Measurements from ENCODE around the gene ZIC1.

ZIC1 gene

DNA sequence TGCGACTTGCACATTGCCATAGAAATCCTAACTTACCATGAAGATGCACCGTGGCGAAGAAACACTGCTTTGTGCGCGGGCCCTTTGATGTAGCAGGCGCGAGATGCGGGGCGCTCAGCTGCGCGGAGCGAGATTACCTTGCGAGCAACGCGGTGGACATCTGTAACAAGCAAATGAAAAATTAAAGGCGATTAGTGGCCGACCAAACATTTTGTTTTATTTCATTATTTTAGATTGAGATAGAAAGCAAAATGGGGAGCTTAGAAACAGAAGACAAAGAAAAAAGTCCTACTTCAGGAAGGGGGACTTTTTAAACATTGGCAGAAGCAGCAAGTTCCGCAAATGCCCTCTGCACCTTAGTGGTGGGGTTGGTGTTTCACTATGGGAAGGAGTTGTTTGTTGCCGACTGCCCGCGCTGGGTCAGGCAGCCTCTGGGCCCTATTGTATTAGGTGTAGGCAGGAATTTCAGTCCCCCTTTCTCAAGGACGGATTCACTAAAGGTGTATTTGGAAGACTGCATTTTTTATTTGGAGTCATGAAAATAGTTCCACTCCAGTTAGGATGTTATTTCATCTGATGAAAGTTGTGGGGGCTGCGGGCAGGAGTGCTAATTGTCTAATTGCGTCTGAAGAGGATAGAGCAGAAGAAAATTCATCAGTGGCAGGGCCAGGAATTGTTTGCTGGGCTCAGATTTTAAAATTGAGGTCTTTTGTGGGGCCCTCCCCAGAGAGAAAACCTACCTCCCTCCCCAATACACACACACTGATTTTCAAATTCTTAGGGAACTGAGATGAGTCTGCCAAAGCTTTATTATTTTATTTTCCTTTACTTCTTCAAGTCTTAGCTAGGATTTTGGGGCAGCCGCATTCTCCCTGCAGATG lies 20.2 kb upstream of the ZIC1 start:
- TF ChIP-seq, protein P1, sequence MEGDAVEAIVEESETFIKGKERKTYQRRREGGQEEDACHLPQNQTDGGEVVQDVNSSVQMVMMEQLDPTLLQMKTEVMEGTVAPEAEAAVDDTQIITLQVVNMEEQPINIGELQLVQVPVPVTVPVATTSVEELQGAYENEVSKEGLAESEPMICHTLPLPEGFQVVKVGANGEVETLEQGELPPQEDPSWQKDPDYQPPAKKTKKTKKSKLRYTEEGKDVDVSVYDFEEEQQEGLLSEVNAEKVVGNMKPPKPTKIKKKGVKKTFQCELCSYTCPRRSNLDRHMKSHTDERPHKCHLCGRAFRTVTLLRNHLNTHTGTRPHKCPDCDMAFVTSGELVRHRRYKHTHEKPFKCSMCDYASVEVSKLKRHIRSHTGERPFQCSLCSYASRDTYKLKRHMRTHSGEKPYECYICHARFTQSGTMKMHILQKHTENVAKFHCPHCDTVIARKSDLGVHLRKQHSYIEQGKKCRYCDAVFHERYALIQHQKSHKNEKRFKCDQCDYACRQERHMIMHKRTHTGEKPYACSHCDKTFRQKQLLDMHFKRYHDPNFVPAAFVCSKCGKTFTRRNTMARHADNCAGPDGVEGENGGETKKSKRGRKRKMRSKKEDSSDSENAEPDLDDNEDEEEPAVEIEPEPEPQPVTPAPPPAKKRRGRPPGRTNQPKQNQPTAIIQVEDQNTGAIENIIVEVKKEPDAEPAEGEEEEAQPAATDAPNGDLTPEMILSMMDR (IDR thresholded peaks at IDR 0.05): no peak

DNA sequence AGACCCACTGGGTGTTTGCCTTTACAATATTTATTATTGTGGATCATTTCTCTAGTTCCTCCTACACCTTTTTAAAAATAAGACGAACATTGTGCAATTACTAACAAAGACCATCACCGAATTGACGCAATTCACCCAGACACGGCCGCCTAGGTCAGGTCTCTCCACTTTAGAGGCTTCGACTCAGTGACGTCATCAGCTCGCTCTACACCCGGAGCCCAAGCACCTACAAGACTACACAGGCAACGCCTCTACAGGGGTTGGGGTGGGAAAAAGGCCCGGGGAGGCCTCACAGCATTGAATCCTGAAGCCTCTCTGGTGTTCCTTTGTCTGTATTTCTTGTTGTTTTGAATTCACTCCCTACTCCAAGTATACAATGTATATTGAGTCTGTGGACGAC lies 19.4 kb upstream of the ZIC1 start:
- TF ChIP-seq, protein P1 (IDR thresholded peaks at IDR 0.05): no peak

DNA sequence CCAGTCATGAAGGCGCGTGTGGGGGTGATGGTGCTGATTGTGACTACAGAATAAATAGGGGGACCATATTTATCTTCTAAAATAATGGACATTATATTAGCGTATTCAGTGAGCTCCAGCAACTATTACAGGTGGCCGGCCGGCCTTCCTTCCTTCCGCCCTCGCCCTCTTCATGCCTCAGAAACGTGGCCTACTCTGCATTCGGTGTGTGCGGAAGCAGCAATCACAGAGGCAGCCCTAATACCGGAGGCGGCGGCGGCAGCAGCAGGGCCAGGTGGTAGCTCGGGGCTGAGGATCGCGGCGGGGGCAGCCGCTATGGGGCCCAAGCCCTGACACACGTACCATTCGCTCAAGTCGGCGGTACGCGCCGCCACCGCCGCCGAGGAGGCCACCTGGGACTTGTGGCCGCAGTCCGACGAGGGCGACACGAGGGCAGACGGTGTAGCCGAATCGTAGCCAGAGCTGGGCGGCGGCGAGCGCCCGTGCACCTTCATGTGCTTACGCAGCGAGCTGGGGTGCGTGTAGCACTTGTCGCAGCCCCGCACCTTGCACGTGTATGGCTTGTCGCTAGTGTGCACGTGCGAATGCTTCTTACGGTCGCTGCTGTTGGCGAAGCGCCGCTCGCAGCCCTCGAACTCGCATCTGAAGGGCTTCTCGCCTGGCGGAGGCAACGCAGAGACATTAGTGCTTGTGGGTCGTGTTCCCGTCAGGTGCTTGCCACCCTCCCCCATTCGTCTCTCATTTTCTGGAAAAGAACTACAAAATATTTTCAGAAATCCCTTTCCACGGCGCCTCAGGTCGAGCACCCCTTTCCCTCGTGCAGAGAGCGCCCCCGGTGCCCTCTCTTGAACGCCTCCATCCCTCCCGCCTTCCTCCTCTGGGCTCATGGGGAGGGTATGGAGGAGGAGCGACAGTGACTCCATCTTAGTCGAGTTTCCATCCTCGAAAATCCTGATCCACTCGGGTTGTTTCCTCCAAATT lies 18.3 kb upstream of the ZIC1 start:
- TF ChIP-seq, protein P1 (IDR thresholded peaks at IDR 0.05): no peak

DNA sequence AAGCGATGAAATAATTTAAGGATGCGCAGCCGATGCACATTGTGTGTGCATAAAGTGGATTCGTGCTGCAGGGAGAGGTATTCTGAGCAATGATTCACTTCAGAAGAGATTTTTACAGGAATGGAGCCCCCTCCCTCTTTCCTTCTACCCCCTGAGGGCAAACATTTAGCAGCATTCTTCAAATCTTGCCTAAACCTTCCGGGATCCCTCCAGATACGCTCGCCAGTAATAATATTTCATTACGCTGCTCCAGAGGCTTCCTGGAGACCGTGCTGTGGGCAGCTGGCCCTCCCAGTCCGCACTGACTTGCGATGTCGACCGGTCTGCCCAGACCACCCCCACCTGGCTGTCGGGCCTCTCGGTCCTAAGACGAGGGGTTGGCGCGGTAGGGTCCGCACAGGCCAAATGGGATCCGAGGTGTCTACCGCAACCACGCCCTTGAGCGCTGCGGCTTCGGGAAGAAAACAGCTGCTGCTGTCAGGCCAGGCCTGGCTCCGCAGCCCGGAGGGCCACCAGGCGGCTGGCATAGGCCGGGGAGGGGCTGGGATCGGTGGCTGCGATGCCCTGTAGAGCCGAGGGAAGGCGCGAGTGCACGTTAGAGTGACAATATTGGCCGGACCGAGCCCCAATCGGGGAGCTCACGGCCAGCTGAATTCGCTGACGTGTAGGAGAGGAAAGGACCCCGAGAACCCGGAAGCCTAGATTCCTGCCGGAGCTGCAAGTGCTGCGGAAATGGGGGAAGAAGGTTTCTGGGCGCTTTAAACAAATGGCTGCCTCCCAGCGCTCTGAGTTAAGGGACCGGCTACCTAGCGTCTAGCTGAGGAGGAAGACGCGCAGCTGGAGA lies 17.2 kb upstream of the ZIC1 start:
- TF ChIP-seq, protein P1 (IDR thresholded peaks at IDR 0.05): no peak

DNA sequence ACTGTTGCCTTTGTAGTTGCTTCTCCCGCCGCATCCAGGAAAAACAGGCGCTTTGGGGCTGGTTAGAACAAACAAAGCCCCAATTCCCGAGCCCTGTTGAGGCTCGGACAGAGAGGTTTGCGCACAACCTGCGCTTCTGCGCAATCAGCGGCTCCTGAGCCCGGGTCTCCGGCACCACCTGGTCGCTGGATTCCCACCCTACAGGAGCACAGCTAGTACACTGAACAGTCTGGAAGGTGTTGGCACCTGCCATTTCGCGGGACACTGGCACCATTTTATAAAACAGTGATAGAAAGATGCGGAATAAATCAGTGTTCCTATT lies 16.6 kb upstream of the ZIC1 start:
- TF ChIP-seq, protein P1 (IDR thresholded peaks at IDR 0.05): no peak

DNA sequence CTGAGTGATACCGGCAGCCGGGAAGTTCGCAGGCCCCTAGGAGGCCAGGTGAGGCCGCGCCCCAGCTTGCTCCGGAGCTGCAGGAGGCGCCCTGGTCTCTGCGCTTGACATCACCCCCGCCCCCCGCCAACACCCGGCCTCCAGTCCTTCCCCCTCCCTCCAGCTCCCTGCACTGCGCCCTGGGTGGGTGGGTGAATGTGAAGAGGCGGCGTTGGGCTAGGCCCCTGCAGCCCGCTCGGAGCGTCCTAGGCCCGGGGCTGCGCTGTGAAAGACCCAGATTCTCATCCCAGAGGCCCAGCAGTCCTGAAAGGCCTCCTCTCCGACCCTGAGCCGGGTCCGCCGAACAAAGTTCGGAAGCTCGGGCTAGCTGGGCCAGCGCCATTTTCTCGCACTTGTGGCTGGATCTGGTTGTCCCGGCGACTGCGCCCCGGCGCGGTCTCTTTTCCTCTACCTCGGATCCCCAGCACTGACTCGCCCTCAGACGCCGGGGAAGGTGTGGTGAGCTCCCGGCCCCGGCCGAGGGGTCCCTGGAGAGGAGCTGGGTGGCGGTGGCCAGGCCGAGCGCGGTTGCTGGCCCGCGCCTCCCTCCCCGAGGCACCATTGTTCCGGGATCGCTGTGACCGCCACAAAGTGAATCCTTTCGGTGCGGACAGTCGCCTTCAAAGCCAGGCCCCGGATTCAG lies 15.8 kb upstream of the ZIC1 start:
- TF ChIP-seq, protein P1 (IDR thresholded peaks at IDR 0.05): no peak
